HepG2 (cell line): ENCODE data around the gene TMEM63B. TPM values are rescaled to one million over a fixed set of nuclear protein-coding genes. Genes with fewer than 3 reads are reported as not detected.
A peak's percentile ranks its signal among the peaks of the same experiment; 100 is the strongest.

Source experiments
- ATAC-seq: fragments of 200-7000 bp; cut with Tn5 transposase; 3 replicates; pipeline ENCODE4 v1.9.1; 2020; ENCODE audit warnings: mild to moderate bottlenecking, moderate library complexity
- BruUV-seq: library from RNA; stranded (reverse); fragments of 400-500 nt; replicated peaks from 2 replicates; lab custom pipeline; 2021; lab: Mats Ljungman, UMichigan
- CTCF ChIA-PET: fragments of 300-600 bp; formaldehyde crosslinking; extraction: SDS; loops from one replicate; lab custom pipeline; 2021; ENCODE audit warnings: low total read pairs, inconsistent platforms, low intra/inter-chr PET ratio; lab: Yijun Ruan, JAX
- POLR2A ChIA-PET: fragments of 350-600 bp; sonication (Branson Sonifier 250); formaldehyde crosslinking; loops from one replicate; lab custom pipeline; 2020; ENCODE audit warnings: antibody characterized with exemption, inconsistent platforms; lab: Yijun Ruan, JAX
- DNase-seq: peaks from one replicate; pipeline ENCODE4 v3.0.0-alpha.2; 2015; ENCODE audit warnings: low spot score
- FAIRE-seq: peaks from 3 replicates; lab custom pipeline; 2011; peaks lifted over from hg19 to GRCh38; lab: Jason Lieb, UNC
- H2AFZ ChIP-seq: one replicate; pipeline ENCODE4 v1.6.1; 2011; ENCODE audit warnings: low read length, inconsistent platforms
- H3K27ac ChIP-seq: fragments of 300-600 bp; 3 replicates; pipeline ENCODE4 v1.8.0; 2011; ENCODE audit warnings: mixed run types, mild to moderate bottlenecking, mixed read lengths, low read length, inconsistent platforms; ENCODE audit not compliant: insufficient read depth; ENCODE audit errors: extremely low read length
- H3K27me3 ChIP-seq, 2 experiments: fragments of 200-600 bp in 1 of 2; 2 replicates in 1 of 2; 3 replicates in 1 of 2; pipeline versions ENCODE4 v1.6.0 to v1.8.0; 2011; ENCODE audit warnings: low read length in 2 of 2, mild to moderate bottlenecking in 2 of 2, moderate library complexity in 2 of 2, inconsistent platforms in 1 of 2; ENCODE audit not compliant: insufficient read depth in 2 of 2, control insufficient read depth in 1 of 2
- H3K36me3 ChIP-seq, 2 experiments: fragments of 200-600 bp in 1 of 2; replicated peaks in 1 of 2; 2 replicates in 1 of 2; 3 replicates in 1 of 2; pipeline versions ENCODE4 v1.5.1 to v1.8.0; 2011; ENCODE audit warnings: low read length in 2 of 2, inconsistent platforms in 1 of 2; ENCODE audit not compliant: insufficient read depth in 2 of 2, control insufficient read depth in 1 of 2
- H3K4me1 ChIP-seq: 2 replicates; pipeline ENCODE4 v1.5.1; 2012; ENCODE audit warnings: low read length, inconsistent platforms; ENCODE audit not compliant: insufficient read depth
- H3K4me2 ChIP-seq: 2 replicates; pipeline ENCODE4 v1.6.0; 2011; ENCODE audit warnings: low read depth, low read length, inconsistent platforms
- H3K4me3 ChIP-seq, 3 experiments: fragments of 200-600 bp in 1 of 3; sonication (generic), shearing (Covaris generic) in 1 of 3; replicated peaks in 1 of 3; 2 replicates each; pipeline ENCODE4 v1.5.1; 2011 to 2016; ENCODE audit warnings: low read length in 3 of 3, inconsistent platforms in 2 of 3, low read depth in 2 of 3, mild to moderate bottlenecking in 2 of 3, control low read depth in 1 of 3, mixed read lengths in 1 of 3; ENCODE audit not compliant: insufficient read depth in 1 of 3
- H3K79me2 ChIP-seq: one replicate; pipeline ENCODE4 v1.6.1; 2011; ENCODE audit warnings: low read length, inconsistent platforms; ENCODE audit not compliant: insufficient read depth
- H3K9ac ChIP-seq: 2 replicates; pipeline ENCODE4 v1.6.0; 2011; ENCODE audit warnings: mild to moderate bottlenecking, low read depth, low read length, inconsistent platforms; ENCODE audit not compliant: insufficient read depth
- H3K9me3 ChIP-seq: 2 replicates; pipeline ENCODE4 v1.5.1; 2012; ENCODE audit warnings: mild to moderate bottlenecking, low read length
- H4K20me1 ChIP-seq: 2 replicates; pipeline ENCODE4 v1.6.0; 2011; ENCODE audit warnings: inconsistent platforms, mild to moderate bottlenecking, low read length, moderate library complexity; ENCODE audit not compliant: insufficient read depth
- AHDC1 ChIP-seq: sonication (generic); formaldehyde crosslinking; IDR thresholded peaks from 2 replicates; pipeline ENCODE4 v1.5.1; 2020; ENCODE audit warnings: mild to moderate bottlenecking, missing genetic modification reagents, borderline replicate concordance
- CBX2 ChIP-seq, 2 experiments: fragments of 200-600 bp in 1 of 2; sonication (generic); formaldehyde crosslinking in 1 of 2; IDR thresholded peaks; 2 replicates each; pipeline versions ENCODE4 v1.7.0 to v1.8.1; 2018 to 2022; ENCODE audit warnings: low read depth in 2 of 2, low read length in 1 of 2, mild to moderate bottlenecking in 1 of 2, missing genetic modification reagents in 1 of 2
- FOXK2 ChIP-seq: fragments of 450-650 bp; IDR thresholded peaks from 2 replicates; pipeline ENCODE4 v1.6.1; 2016
- WGBS: methylation state at CpG from one replicate; pipeline ENCODE4 v1.1.6; 2017; ENCODE audit warnings: low lambda C conversion rate; 5-methylcytosine and 5-hydroxymethylcytosine counted together
- in situ Hi-C: cut with HindIII; loops from 2 replicates; pipeline ENCODE4 v1.10.0; 2017; ENCODE audit warnings: low pct_unique_long_range_greater_than_20kb; ENCODE audit not compliant: extremely low pct_ligation_motif_present
- intact Hi-C: fragments of 100-400 bp; cut with micrococcal nuclease; formaldehyde crosslinking; loops from one replicate; pipeline ENCODE4 v1.10.0; 2022; ENCODE audit not compliant: unreplicated experiment
- polyA plus RNA-seq, 8 experiments: library from polyadenylated mRNA; depleted of rRNA in 3 of 8; stranded (reverse) in 7 of 8; unstranded in 1 of 8; fragments of >200 nt; fragmentation: Illumina TruSeq in 4 of 8; extraction: Trizol in 4 of 8; gene quantifications; 2 replicates each; pipeline versions ENCODE4 v1.2.1 to v1.2.3, GENCODE V29; 2011 to 2016; ENCODE audit warnings: low read depth in 4 of 8, missing spikeins in 1 of 8, mixed read lengths in 1 of 8; ENCODE audit not compliant: insufficient read depth in 1 of 8
- total RNA-seq, 5 experiments: library from RNA; depleted of rRNA; stranded (reverse); fragments of >200 nt; fragmentation: Illumina TruSeq; extraction: Trizol; gene quantifications; 2 replicates each; pipeline ENCODE4 v1.2.3, GENCODE V29; 2016; ENCODE audit warnings: low read depth in 1 of 5
- TF ChIP-seq, protein P1 (sequence below): sonication (generic); formaldehyde crosslinking; IDR thresholded peaks from 2 replicates; pipeline ENCODE4 v1.5.1; 2020; ENCODE audit warnings: missing genetic modification reagents, mild to moderate bottlenecking, borderline replicate concordance

Gene TMEM63B
- total and polyA plus RNA-seq, 2 of the 13 experiments (the other 11 are each of a cell fraction or from before 2014, with no cell fraction given): 27.4 to 75.8 TPM

GRCh38 chr6:44120692-44121443, 6.5 kb upstream of the TMEM63B start:
- peak overlapping the region; percentile 18 for H3K27ac ChIP-seq
- intact Hi-C loops: no loop called here
- in situ Hi-C loops: no loop called here
- H3K36me3 ChIP-seq: peaks cover 0 to 20% of the 10 kb centered on the region in 2 experiments; a peak in 3 of 5 replicates
- H3K4me2 ChIP-seq: peak overlapping the region; percentile 12; the same call in 1 of the 2 replicates
- no TSS peak for BruUV-seq
- H3K9ac ChIP-seq: no peak overlapping the region
- TF ChIP-seq AHDC1 (CRISPR knock-in tag) (no peak), CBX2 (IDR thresholded peaks at IDR 0.05; ENCODE audit: low read depth, low read length) (no peak), CBX2 (CRISPR knock-in tag; IDR thresholded peaks at IDR 0.05; ENCODE audit: low read depth) (no peak), FOXK2 (no peak)
- TF ChIP-seq, protein P1, sequence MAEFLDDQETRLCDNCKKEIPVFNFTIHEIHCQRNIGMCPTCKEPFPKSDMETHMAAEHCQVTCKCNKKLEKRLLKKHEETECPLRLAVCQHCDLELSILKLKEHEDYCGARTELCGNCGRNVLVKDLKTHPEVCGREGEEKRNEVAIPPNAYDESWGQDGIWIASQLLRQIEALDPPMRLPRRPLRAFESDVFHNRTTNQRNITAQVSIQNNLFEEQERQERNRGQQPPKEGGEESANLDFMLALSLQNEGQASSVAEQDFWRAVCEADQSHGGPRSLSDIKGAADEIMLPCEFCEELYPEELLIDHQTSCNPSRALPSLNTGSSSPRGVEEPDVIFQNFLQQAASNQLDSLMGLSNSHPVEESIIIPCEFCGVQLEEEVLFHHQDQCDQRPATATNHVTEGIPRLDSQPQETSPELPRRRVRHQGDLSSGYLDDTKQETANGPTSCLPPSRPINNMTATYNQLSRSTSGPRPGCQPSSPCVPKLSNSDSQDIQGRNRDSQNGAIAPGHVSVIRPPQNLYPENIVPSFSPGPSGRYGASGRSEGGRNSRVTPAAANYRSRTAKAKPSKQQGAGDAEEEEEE (CRISPR knock-in tag): no peak
- 85% methylated on average over 4 of the region's 4 CpGs for WGBS
- DNase-seq: no peak
- no peaks in the 10 kb centered on the region for H3K9me3 ChIP-seq
- POLR2A ChIA-PET: interaction anchor here (1.1 to 1.3 kb wide), 2 partner anchors 9 to 36 kb away, joined by 4 to 5 read pairs; no protein-coding TSS in a partner anchor
- H4K20me1 ChIP-seq: peaks cover 79% of the 10 kb centered on the region
- no peak for FAIRE-seq
- no peak for ATAC-seq
- H3K4me3 ChIP-seq: no peak overlapping the region
- no peak overlapping the region for H2AFZ ChIP-seq
- H3K27me3 ChIP-seq: no peaks in the 10 kb centered on the region; a peak in 1 of 5 replicates
- CTCF ChIA-PET: interaction anchor here (1.1 kb wide), 1 partner anchor 31 kb away, joined by 3 read pairs; no protein-coding TSS in a partner anchor
- H3K4me1 ChIP-seq: peaks cover 100% of the 10 kb centered on the region
- H3K79me2 ChIP-seq: peaks cover 100% of the 10 kb centered on the region
